Measurements from ENCODE around the gene POLH. TPM values are rescaled to one million over a fixed set of nuclear protein-coding genes. Genes with fewer than 3 reads are reported as not detected.

The POLH gene
- total and polyA plus RNA-seq, 9 of the 15 experiments (the other 6 are each of a cell fraction or from before 2014, with no cell fraction given), result 5.8 to 31.6 (median 20.6) TPM

GRCh38 chr6:43575105-43575771 is 747 bp upstream of the POLH start (continued):
- TF ChIP-seq DIDO1 (tag; IDR thresholded peaks at IDR 0.05; ENCODE audit: low read depth), result peak; percentile 52; the same call in 1 of the 2 replicates
- no peak for TF ChIP-seq CREB5 (CRISPR knock-in tag; IDR thresholded peaks at IDR 0.05)
- TF ChIP-seq ZNF3 (CRISPR knock-in tag; IDR thresholded peaks at IDR 0.05), result no peak
- TF ChIP-seq PHF20 (IDR thresholded peaks at IDR 0.05; ENCODE audit: partially characterized antibody), result no peak
- no peak for TF ChIP-seq KLF16 (IDR thresholded peaks at IDR 0.05)
- peak; percentile 21; the same call in 1 of the 2 replicates for TF ChIP-seq SP1 (CRISPR knock-in tag; IDR thresholded peaks at IDR 0.05)
- TF ChIP-seq ZBTB7A (IDR thresholded peaks at IDR 0.05; ENCODE audit: borderline replicate concordance, control insufficient read depth, low read depth, low read length), result no peak; the same call in 1 of the 2 replicates
- TF ChIP-seq ARID1B (IDR thresholded peaks at IDR 0.05), result peak; percentile 44; the same call in 1 of the 2 replicates

GRCh38 chr6:43578748-43579147 is 2.8 kb downstream of the POLH start:
- no peaks in the 10 kb centered on the region for H3K9me3 ChIP-seq (replicated peaks; ENCODE audit: control insufficient read depth, insufficient read depth, low read depth, low read length)
- H2AFZ ChIP-seq (ENCODE audit: low read depth, low read length), result no peak overlapping the region
- CTCF ChIA-PET (ENCODE audit: low intra/inter-chr PET ratio), result no interaction called here
- FAIRE-seq, result no peak
- no peaks in the 10 kb centered on the region for H4K20me1 ChIP-seq (replicated peaks; ENCODE audit: control insufficient read depth, insufficient read depth, low read length)
- H3K9me1 ChIP-seq (ENCODE audit: control insufficient read depth, insufficient read depth, low read length), result no peaks in the 10 kb centered on the region
- H3K79me2 ChIP-seq (ENCODE audit: control insufficient read depth, insufficient read depth, low read length), result peaks cover 63% of the 10 kb centered on the region
- H3K36me3 ChIP-seq (ENCODE audit: control insufficient read depth, insufficient read depth, low read length), result peaks cover 31% of the 10 kb centered on the region
- in situ Hi-C loops (cut with MboI), result no loop called here
- no peak overlapping the region for H3K9ac ChIP-seq (ENCODE audit: insufficient read depth in 1 of 2, low read depth in 2 of 2, low read length in 2 of 2)
- peaks cover 5 to 14% of the 10 kb centered on the region in 2 experiments; a peak in 4 of 5 replicates for H3K4me1 ChIP-seq (replicated peaks in 1 of 2; ENCODE audit: control insufficient read depth in 2 of 2, insufficient read depth in 2 of 2, low read length in 2 of 2)
- H3K4me2 ChIP-seq (ENCODE audit: insufficient read depth, low read length), result no peak overlapping the region
- ATAC-seq, result no peak
- H3K27me3 ChIP-seq (ENCODE audit: control insufficient read depth in 2 of 2, insufficient read depth in 2 of 2, low read length in 2 of 2), result no peaks in the 10 kb centered on the region
- no peak overlapping the region for H3K4me3 ChIP-seq
- BruUV-seq (replicated peaks), result no TSS peak
- WGBS (ENCODE audit: insufficient coverage, low coverage, missing lambda C conversion rate), result 76% methylated on average over 3 of the region's 3 CpGs
- POLR2A ChIA-PET, result interaction anchor here (0.9 kb wide), 1 partner anchor 16 kb away, joined by 3 read pairs; no protein-coding TSS in a partner anchor
- intact Hi-C loops (cut with micrococcal nuclease), result no loop called here
- DNase-seq (ENCODE audit: extremely low read depth in 1 of 4, low spot score in 3 of 4), result no peak
- H3K27ac ChIP-seq (ENCODE audit: extremely low read depth, low read depth, low read length), result no peak overlapping the region
- TF ChIP-seq ZFP1 (CRISPR knock-in tag; IDR thresholded peaks at IDR 0.05), result no peak
- TF ChIP-seq PBX2 (CRISPR knock-in tag; IDR thresholded peaks at IDR 0.05; ENCODE audit: low read depth), result no peak
- TF ChIP-seq PBX2 (tag; conservative IDR thresholded peaks at IDR 0.05; ENCODE audit: low read depth), result no peak
- TF ChIP-seq RFX7 (CRISPR knock-in tag; IDR thresholded peaks at IDR 0.05), result no peak
- TF ChIP-seq NFE2 (IDR thresholded peaks at IDR 0.05; ENCODE audit: low read depth), result no peak
- TF ChIP-seq ZNF75A (CRISPR knock-in tag; IDR thresholded peaks at IDR 0.05), result no peak
- no peak for TF ChIP-seq SRSF3 (IDR thresholded peaks at IDR 0.05; ENCODE audit: insufficient read depth, low read length)
- TF ChIP-seq HDAC8 (tag; IDR thresholded peaks at IDR 0.05), result no peak
- no peak for TF ChIP-seq SREBF1 (IDR thresholded peaks at IDR 0.05; ENCODE audit: borderline replicate concordance, low read depth, low read length)
